ENCODE data around the gene MRPL23. TPM values are rescaled to one million over a fixed set of nuclear protein-coding genes. Genes with fewer than 3 reads are reported as not detected.

Gene MRPL23
- total RNA-seq, 2 experiments from 2014 or later, result 31.1 to 38.3 TPM

- Mint-ChIP-seq H3K27me3 (peaks cover 6% of the 10 kb centered on the region), H3K9me3 (no peaks in the 10 kb centered on the region), H3K27ac (no peak overlapping the region), H3K4me3 (no peak overlapping the region), H3K36me3 (ENCODE audit: low read depth) (no peaks in the 10 kb centered on the region), H3K4me1 (ENCODE audit: low read depth) (peaks cover 7% of the 10 kb centered on the region)
- ATAC-seq (ENCODE audit: poor library complexity) (no peak), DNase-seq (peak in 1 of 14 experiments; percentile 13)
- Histone ChIP-seq H3K27me3 (ENCODE audit: control insufficient read depth in 1 of 2, insufficient read depth in 2 of 2, low read length in 2 of 2) (no peaks in the 10 kb centered on the region), H3K4me3 (ENCODE audit: low read length) (no peak overlapping the region), H3K9me3 (ENCODE audit: control insufficient read depth in 1 of 2, insufficient read depth in 1 of 2, low read length in 2 of 2) (no peaks in the 10 kb centered on the region), H3K4me1 (ENCODE audit: insufficient read depth, low read length) (peaks cover 14% of the 10 kb centered on the region), H3K36me3 (ENCODE audit: insufficient read depth, low read length) (no peaks in the 10 kb centered on the region), H3K27ac (ENCODE audit: low read depth in 1 of 2, low read length in 2 of 2) (no peak overlapping the region)
- intact Hi-C loops (cut with DNase I, micrococcal nuclease), result no loop called here
- ChIA-PET POLR2A (no interaction called here), CTCF (no interaction called here)
- TF ChIP-seq CTCF (IDR thresholded peaks at IDR 0.05), result no peak
These were observed 21.6 kb upstream of the MRPL23 start for GRCh38 chr11:1925373-1926155.

- Mint-ChIP-seq H3K4me3 (no peak overlapping the region), H3K4me1 (ENCODE audit: low read depth) (peaks cover 7% of the 10 kb centered on the region), H3K36me3 (ENCODE audit: low read depth) (no peaks in the 10 kb centered on the region), H3K9me3 (no peaks in the 10 kb centered on the region), H3K27ac (no peak overlapping the region), H3K27me3 (peaks cover 6% of the 10 kb centered on the region)
- Histone ChIP-seq H3K27ac (ENCODE audit: low read depth in 1 of 2, low read length in 2 of 2) (no peak overlapping the region), H3K36me3 (ENCODE audit: insufficient read depth, low read length) (no peaks in the 10 kb centered on the region), H3K9me3 (ENCODE audit: control insufficient read depth in 1 of 2, insufficient read depth in 1 of 2, low read length in 2 of 2) (no peaks in the 10 kb centered on the region), H3K27me3 (ENCODE audit: control insufficient read depth in 1 of 2, insufficient read depth in 2 of 2, low read length in 2 of 2) (no peaks in the 10 kb centered on the region), H3K4me3 (ENCODE audit: low read length) (no peak overlapping the region), H3K4me1 (ENCODE audit: insufficient read depth, low read length) (peaks cover 10% of the 10 kb centered on the region)
- ATAC-seq (ENCODE audit: poor library complexity) (no peak), DNase-seq (peak in 1 of 14 experiments; percentile 27)
- intact Hi-C loops (cut with DNase I, micrococcal nuclease), result no loop called here
- ChIA-PET POLR2A (no interaction called here), CTCF (no interaction called here)
- no peak for TF ChIP-seq CTCF (IDR thresholded peaks at IDR 0.05)
These were observed 20.7 kb upstream of the MRPL23 start for GRCh38 chr11:1926156-1927025.

- H3K27ac Mint-ChIP-seq, result no peak overlapping the region
- ChIA-PET CTCF (no interaction called here), POLR2A (no interaction called here)
- TF ChIP-seq CTCF (IDR thresholded peaks at IDR 0.05), result no peak
- Histone ChIP-seq H3K27me3 (ENCODE audit: control insufficient read depth in 1 of 2, insufficient read depth in 2 of 2, low read length in 2 of 2) (no peaks in the 10 kb centered on the region), H3K36me3 (ENCODE audit: insufficient read depth, low read length) (no peaks in the 10 kb centered on the region), H3K4me3 (ENCODE audit: low read length) (no peak overlapping the region), H3K9me3 (ENCODE audit: control insufficient read depth in 1 of 2, insufficient read depth in 1 of 2, low read length in 2 of 2) (no peaks in the 10 kb centered on the region), H3K27ac (ENCODE audit: low read depth in 1 of 2, low read length in 2 of 2) (no peak overlapping the region), H3K4me1 (ENCODE audit: insufficient read depth, low read length) (peaks cover 9% of the 10 kb centered on the region)
- H3K36me3 Mint-ChIP-seq (ENCODE audit: low read depth), result no peaks in the 10 kb centered on the region
- H3K4me3 Mint-ChIP-seq, result no peak overlapping the region
- intact Hi-C loops (cut with DNase I, micrococcal nuclease), result no loop called here
- no peaks in the 10 kb centered on the region for H3K9me3 Mint-ChIP-seq
- peaks cover 7% of the 10 kb centered on the region for H3K4me1 Mint-ChIP-seq (ENCODE audit: low read depth)
- DNase-seq (peak in 1 of 14 experiments; percentile 21), ATAC-seq (ENCODE audit: poor library complexity) (no peak)
- peaks cover 6% of the 10 kb centered on the region for H3K27me3 Mint-ChIP-seq
These were observed 19.9 kb upstream of the MRPL23 start for GRCh38 chr11:1927026-1927847.
